Esophagus squamous epithelium (tissue), 5 donors: ENCODE data around the gene ZC3H13. TPM values are rescaled to one million over a fixed set of nuclear protein-coding genes. Genes with fewer than 3 reads are reported as not detected.

ENCODE experiments used
- DNase-seq: peaks from one replicate; lab custom pipeline; 2025; lab: John Stamatoyannopoulos, UW
- H3K27ac ChIP-seq, 4 donors: fragments of 200-600 bp; sonication (generic); one replicate each; pipeline ENCODE4 v1.5.1; 2016 to 2019; ENCODE audit warnings: mild to moderate bottlenecking in 1 of 4
- H3K27me3 ChIP-seq, 4 donors: fragments of 200-600 bp; sonication (generic); 1 replicate in 3 of 4; 2 replicates in 1 of 4; pipeline versions ENCODE4 v1.5.1 to v1.6.0; 2017 to 2021; ENCODE audit warnings: antibody characterized with exemption in 1 of 4
- H3K36me3 ChIP-seq, 3 donors: fragments of 200-600 bp; sonication (generic); one replicate each; pipeline ENCODE4 v1.5.1; 2016 to 2019
- H3K4me1 ChIP-seq, 3 donors: fragments of 200-600 bp; sonication (generic); one replicate each; pipeline ENCODE4 v1.5.1; 2017 to 2019
- H3K4me3 ChIP-seq, 4 donors: fragments of 200-600 bp; sonication (generic); 1 replicate in 3 of 4; 2 replicates in 1 of 4; pipeline ENCODE4 v1.5.1; 2016 to 2019; ENCODE audit warnings: mild to moderate bottlenecking in 2 of 4, moderate library complexity in 1 of 4
- H3K9me3 ChIP-seq, 3 donors: fragments of 200-600 bp; sonication (generic); one replicate each; pipeline ENCODE4 v1.5.1; 2016 to 2019
- CTCF ChIP-seq, 6 experiments: fragments of 450-650 bp in 4 of 6; fragments of 200-600 bp in 2 of 6; sonication (generic) in 2 of 6; IDR thresholded peaks; one replicate each; pipeline ENCODE4 v1.5.1; 2016 to 2019; ENCODE audit warnings: antibody characterized with exemption in 6 of 6, mild to moderate bottlenecking in 4 of 6, moderate library complexity in 4 of 6
- POLR2A ChIP-seq, 4 donors: fragments of 450-650 bp; IDR thresholded peaks; one replicate each; pipeline ENCODE4 v1.6.1; 2017; ENCODE audit warnings: antibody characterized with exemption in 4 of 4, mild to moderate bottlenecking in 4 of 4, moderate library complexity in 3 of 4
- WGBS, 2 donors: methylation state at CpG; one replicate each; pipeline ENCODE4 v1.1.5; 2018; 5-methylcytosine and 5-hydroxymethylcytosine counted together
- intact Hi-C: fragments of 100-400 bp; cut with DNase I; formaldehyde crosslinking; loops from one replicate; pipeline ENCODE4 v1.15.0; 2022
- total RNA-seq, 4 donors: library from RNA; depleted of rRNA; stranded (reverse); fragments of >200 nt; gene quantifications; one replicate each; pipeline ENCODE4 v1.1.0, GENCODE V29; 2016
- donor health status: DM: yes; HTN: yes; CAD: no.

ZC3H13 gene
- total RNA-seq, 4 donors from 2014 or later, result 12.4 to 28.8 (median 15.3) TPM

GRCh38 chr13:45975337-45975736, 77.2 kb downstream of the ZC3H13 start:
- 93 to 97% methylated on average over 29 of the region's 29 CpGs for WGBS, 2 donors
- H3K4me3 ChIP-seq, result no peak overlapping the region
- peaks cover 0 to 89% (median 0%) of the 10 kb centered on the region in 3 donors for H3K36me3 ChIP-seq
- no peaks in the 10 kb centered on the region for H3K4me1 ChIP-seq
- intact Hi-C loops, result no loop called here
- no peaks in the 10 kb centered on the region for H3K27me3 ChIP-seq
- H3K9me3 ChIP-seq, result no peaks in the 10 kb centered on the region
- no peak for TF ChIP-seq POLR2A (IDR thresholded peaks at IDR 0.05)
- no peak for TF ChIP-seq CTCF (IDR thresholded peaks at IDR 0.05)
- no peak overlapping the region for H3K27ac ChIP-seq
- DNase-seq, result no peak

- DNase-seq, result no peak
- no peaks in the 10 kb centered on the region for H3K9me3 ChIP-seq
- 75 to 90% methylated on average over 2 of the region's 2 CpGs for WGBS, 2 donors
- no peaks in the 10 kb centered on the region for H3K4me1 ChIP-seq
- intact Hi-C loops, result no loop called here
- peaks cover 0 to 92% (median 4%) of the 10 kb centered on the region in 3 donors for H3K36me3 ChIP-seq
- TF ChIP-seq POLR2A (IDR thresholded peaks at IDR 0.05), result no peak
- H3K27ac ChIP-seq, result no peak overlapping the region
- no peaks in the 10 kb centered on the region for H3K27me3 ChIP-seq
- H3K4me3 ChIP-seq, result no peak overlapping the region
Measured at GRCh38 chr13:45974500-45974899, 78.0 kb downstream of the ZC3H13 start.

- no peak overlapping the region for H3K27ac ChIP-seq
- intact Hi-C loops, result no loop called here
- H3K4me3 ChIP-seq, result no peak overlapping the region
- TF ChIP-seq POLR2A (IDR thresholded peaks at IDR 0.05) (no peak), CTCF (IDR thresholded peaks at IDR 0.05) (no peak)
- peaks cover 8 to 91% (median 17%) of the 10 kb centered on the region in 3 donors for H3K36me3 ChIP-seq
- H3K27me3 ChIP-seq, result no peaks in the 10 kb centered on the region
- H3K4me1 ChIP-seq, result no peaks in the 10 kb centered on the region
- WGBS, 2 donors, result 98% methylated on average over 16 of the region's 16 CpGs
- no peaks in the 10 kb centered on the region for H3K9me3 ChIP-seq
- no peak for DNase-seq
Measured at GRCh38 chr13:45967589-45967988, 85.0 kb downstream of the ZC3H13 start.

- WGBS, 2 donors, result 86 to 94% methylated on average over 3 of the region's 3 CpGs
- Histone ChIP-seq H3K4me3 (no peak overlapping the region), H3K4me1 (no peaks in the 10 kb centered on the region), H3K9me3 (no peaks in the 10 kb centered on the region), H3K27me3 (no peaks in the 10 kb centered on the region), H3K27ac (no peak overlapping the region), H3K36me3 (peaks cover 8 to 91% (median 17%) of the 10 kb centered on the region in 3 donors)
- no peak for TF ChIP-seq POLR2A (IDR thresholded peaks at IDR 0.05)
- TF ChIP-seq CTCF (IDR thresholded peaks at IDR 0.05), result no peak
- intact Hi-C loops, result no loop called here
- DNase-seq, result no peak
Measured at GRCh38 chr13:45966715-45967114, 85.8 kb downstream of the ZC3H13 start.

GRCh38 chr13:45961468-45961867, 91.1 kb downstream of the ZC3H13 start:
- peaks cover 0 to 80% (median 0%) of the 10 kb centered on the region in 3 donors for H3K36me3 ChIP-seq

More at GRCh38 chr13:45961468-45961867, 91.1 kb downstream of the ZC3H13 start:
- Histone ChIP-seq H3K4me1 (no peaks in the 10 kb centered on the region), H3K27ac (no peak overlapping the region), H3K4me3 (no peak overlapping the region), H3K9me3 (no peaks in the 10 kb centered on the region), H3K27me3 (no peaks in the 10 kb centered on the region)
- no peak for TF ChIP-seq CTCF (IDR thresholded peaks at IDR 0.05)
- no peak for TF ChIP-seq POLR2A (IDR thresholded peaks at IDR 0.05)
- WGBS, 2 donors, result 91 to 93% methylated on average over 1 of the region's 1 CpG
- no peak for DNase-seq
- intact Hi-C loops, result no loop called here
